HG03039 (cell line): ENCODE measurements around the gene ANKRD40CL.

ENCODE experiments used
- ATAC-seq: cut with Tn5 transposase; IDR thresholded peaks from one replicate; pipeline ENCODE4 v1.9.1; 2021; ENCODE audit warnings: mild to moderate bottlenecking, moderate library complexity; ENCODE audit not compliant: unreplicated experiment

ANKRD40CL gene

GRCh38 chr17:50790618-50791017, 23.3 kb upstream of the ANKRD40CL start:
- no peak for ATAC-seq

DNA sequence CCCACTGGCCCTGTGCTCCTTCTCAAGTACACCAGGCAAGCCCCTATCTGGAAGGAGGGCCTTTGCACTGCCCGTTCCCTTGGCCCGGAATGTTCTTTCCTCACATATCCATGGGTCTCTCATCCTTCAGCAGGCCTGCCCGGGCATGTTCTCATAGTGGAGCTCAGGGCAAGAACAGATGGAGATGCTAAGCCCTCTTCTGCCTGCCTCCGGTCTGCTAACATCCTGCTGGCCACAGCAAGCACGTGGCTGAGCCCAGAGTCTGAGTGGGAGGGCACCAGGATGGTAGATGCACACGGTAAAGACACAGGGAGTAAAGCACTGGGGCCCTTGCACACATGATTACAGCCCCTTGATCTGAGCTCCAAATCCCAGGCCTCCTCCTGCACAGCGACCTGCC, 19.8 kb upstream of the ANKRD40CL start:
- no peak for ATAC-seq

- no peak for ATAC-seq
Measured at GRCh38 chr17:50785946-50786570, 18.7 kb upstream of the ANKRD40CL start.

- no peak for ATAC-seq
Measured at GRCh38 chr17:50785126-50785525, 17.8 kb upstream of the ANKRD40CL start.

DNA sequence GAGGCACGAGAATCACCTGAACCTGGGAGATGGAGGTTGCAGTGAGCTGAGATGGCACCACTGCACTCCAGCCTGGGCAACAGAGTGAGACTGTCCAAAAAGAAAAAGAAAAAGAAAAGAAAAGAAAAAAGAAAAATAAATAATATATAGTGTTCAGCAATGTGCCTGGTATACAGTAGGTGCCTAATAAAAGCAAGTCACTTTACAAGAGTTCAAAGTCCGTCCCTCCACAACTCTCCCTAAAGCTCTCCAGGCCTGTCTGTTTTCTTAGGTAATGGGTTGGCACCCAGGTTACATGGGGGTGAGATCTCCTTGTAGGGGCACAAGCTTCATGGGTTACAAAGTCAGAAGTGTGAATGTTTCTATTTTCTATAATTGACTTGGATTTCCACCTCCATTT, 16.6 kb upstream of the ANKRD40CL start:
- no peak for ATAC-seq

DNA sequence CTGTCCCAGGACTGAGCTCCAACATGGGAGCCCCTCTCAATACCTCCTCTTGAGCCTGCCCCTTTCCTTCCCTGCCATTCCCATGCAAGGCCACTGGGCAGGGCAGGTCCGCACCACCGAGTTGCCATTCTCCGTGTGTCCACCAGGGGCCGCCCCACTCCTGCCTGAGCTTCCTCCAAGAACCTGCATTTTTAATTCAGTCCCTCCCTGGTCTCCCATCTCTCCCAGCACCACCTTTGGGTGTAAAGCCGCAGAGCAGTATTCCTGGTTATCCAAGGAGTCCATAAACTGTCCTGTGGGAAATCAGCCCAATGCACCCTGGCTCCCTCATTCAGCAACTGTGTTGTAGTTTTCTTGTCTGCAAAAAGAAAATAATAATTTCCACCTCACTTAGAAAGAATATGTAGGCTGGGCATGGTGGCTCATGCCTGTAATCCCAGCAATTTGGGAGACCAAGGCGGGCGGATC, 15.9 kb upstream of the ANKRD40CL start:
- ATAC-seq: no peak

GRCh38 chr17:50781167-50781566, 13.8 kb upstream of the ANKRD40CL start:
- no peak for ATAC-seq

- no peak for ATAC-seq
Measured at GRCh38 chr17:50779747-50780353, 12.5 kb upstream of the ANKRD40CL start.

- no peak for ATAC-seq
Measured at GRCh38 chr17:50778988-50779387, 11.7 kb upstream of the ANKRD40CL start.

GRCh38 chr17:50778471-50778870, 11.2 kb upstream of the ANKRD40CL start:
- no peak for ATAC-seq

DNA sequence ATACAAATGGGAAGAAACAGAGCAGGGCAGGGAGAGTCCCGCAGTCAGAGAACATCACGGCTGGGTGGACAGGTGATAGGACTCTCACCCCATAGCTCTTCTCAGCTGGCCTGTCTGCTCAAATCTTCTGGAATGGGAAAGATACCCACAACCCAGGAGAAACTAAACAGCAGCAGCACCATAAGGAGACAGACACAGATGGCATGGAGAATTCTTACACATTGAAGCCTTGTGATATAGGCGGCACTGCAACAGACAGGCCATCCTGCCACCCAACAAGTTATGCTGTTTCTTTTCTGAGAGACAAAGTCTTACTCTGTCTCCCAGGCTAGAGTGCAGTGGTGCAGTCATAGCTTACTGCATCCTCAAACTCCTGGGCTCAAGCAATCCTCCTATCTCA, 8.6 kb upstream of the ANKRD40CL start:
- ATAC-seq: no peak

GRCh38 chr17:50774225-50774803, 7.0 kb upstream of the ANKRD40CL start:
- no peak for ATAC-seq

DNA sequence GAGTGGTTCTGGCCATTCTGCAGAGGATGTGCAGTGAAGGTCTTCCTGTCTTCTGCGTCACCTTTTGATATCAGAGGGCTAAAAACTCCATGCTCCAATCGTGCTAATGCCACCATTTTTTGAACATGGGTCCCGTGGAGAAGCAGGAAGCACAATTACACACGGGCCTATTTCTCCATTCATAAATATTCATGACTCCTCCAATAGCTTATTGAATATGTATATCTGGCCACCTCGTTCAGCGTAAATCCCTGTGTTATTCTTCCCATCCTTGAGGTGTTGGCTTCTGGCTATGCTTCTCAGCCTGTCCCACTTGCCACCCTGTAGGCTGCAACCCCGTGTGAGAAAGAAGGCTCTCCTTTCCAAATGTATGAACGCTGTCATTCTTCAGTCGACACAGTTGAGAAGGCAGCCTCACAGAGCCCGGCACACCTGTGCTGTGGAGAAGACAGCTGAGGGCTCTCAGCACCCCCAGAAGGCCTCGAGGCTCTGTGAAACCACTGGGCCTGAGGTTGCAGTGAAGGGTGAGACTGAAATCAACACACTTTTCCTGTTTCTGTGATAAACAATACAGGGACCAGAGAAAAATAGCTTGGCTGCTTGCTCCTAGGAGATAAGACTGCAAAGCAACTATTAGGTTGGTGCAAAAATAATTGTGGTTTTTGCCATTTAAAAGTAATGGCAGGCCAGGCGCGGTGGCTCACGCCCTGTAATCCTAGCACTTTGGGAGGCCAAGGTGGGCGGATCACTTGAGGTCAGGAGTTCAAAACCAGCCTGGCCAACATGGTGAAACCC, 4.9 kb upstream of the ANKRD40CL start:
- no peak for ATAC-seq

GRCh38 chr17:50770346-50770745, 3.0 kb upstream of the ANKRD40CL start:
- no peak for ATAC-seq

DNA sequence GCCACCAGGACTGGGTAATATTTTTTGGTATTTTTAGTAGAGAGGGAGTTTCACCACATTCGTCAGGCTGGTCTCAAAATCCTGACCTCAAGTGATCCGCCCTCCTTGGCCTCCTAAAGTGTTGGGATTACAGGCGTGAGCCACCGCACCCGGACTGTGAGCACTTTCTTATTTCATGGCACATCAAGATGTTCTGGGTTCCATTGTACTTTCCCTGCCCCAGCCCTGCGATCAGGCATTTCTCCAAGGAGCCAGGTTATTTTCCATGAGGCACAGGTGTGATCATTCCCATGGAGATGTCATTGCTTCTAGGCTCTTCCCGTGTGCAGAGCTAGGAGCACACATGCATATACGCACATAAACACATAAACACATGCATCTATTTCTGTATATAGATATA, 2.6 kb upstream of the ANKRD40CL start:
- ATAC-seq: no peak

DNA sequence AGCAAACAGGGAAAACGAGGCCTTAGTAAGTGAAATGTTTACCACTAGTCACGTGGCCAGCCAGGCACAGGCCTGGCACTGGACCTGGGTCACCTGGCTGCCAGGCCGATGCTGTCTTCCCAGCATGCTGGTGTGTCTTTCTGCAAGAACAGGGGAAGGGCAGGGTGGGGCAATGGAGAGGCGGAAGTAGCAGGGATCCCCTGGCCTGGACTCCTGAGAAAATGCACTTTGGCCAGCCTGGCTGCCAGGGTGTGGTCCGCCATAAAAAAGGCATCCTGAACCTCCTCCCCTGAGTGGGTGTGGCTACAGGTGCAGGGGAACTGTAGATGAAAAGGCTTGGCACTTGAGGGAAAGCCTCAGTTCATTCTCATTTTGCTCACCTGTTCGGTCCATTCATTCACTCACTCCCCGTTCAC, 1.0 kb upstream of the ANKRD40CL start:
- ATAC-seq: no peak

GRCh38 chr17:50767030-50767429, 288 bp downstream of the ANKRD40CL start:
- ATAC-seq: no peak

GRCh38 chr17:50766222-50767023, 895 bp downstream of the ANKRD40CL start:
- no peak for ATAC-seq

GRCh38 chr17:50765454-50766221, 1.7 kb downstream of the ANKRD40CL start:
- no peak for ATAC-seq

GRCh38 chr17:50764734-50765149, 2.6 kb downstream of the ANKRD40CL start:
- no peak for ATAC-seq
